Measurements from ENCODE around the gene KIF25.
A peak's percentile ranks its signal among the peaks of the same experiment; 100 is the strongest.

Gene KIF25, protein sequence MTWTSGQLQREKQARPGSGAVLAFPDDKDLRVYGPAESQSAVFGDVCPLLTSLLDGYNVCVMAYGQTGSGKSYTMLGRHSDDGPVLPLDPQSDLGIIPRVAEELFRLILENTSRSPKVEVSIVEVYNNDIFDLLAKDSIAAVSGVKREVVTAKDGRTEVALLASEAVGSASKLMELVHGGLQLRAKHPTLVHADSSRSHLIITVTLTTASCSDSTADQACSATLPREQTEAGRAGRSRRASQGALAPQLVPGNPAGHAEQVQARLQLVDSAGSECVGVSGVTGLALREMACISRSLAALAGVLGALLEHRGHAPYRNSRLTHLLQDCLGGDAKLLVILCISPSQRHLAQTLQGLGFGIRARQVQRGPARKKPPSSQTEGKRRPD

DNA sequence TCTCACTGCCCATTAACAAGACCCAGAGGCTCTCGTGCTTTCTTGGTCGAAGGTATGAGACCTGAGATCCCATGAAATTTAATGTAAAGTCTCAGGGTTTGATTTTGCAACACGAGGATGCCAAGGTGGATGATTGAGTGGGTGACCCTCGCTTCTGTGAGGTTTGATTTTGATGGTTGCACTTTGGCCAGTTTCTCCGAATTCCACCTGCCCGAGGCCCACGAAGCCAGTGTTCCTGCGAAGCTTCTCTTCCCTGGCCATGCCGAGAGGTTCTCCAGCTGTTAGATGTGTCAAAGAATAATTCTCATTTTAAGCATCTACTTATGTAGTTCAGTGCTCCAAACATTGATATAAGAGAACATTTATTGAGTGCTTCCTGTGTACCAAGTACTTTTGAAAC, at the start of gene KIF25:
Gene KIF25 (plus strand): TSS at position 30 of the 400 bp plus-strand sequence. CDS start 31,915 bp downstream, outside the sequence.
- DNase-seq, result no peak

DNA sequence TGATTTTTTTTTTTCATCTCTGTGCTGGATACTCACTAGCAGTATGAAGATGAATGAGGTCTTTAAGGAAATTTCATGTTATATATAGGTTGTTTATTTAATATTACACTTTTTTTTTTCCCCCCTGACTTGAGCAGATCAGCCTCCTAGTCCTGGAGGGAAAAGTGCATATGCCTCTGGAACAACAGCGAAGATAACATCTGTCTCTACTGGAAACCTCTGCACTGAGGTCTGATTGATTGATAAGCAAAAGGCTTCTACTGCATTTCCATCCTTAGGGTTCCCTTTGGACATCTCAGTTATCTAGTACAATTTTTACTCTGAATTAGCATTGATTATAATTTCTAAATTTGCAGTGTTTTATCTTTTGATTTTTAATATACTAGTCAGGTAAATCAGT, 49.8 kb upstream of the KIF25 start:
- DNase-seq, result no peak

DNA sequence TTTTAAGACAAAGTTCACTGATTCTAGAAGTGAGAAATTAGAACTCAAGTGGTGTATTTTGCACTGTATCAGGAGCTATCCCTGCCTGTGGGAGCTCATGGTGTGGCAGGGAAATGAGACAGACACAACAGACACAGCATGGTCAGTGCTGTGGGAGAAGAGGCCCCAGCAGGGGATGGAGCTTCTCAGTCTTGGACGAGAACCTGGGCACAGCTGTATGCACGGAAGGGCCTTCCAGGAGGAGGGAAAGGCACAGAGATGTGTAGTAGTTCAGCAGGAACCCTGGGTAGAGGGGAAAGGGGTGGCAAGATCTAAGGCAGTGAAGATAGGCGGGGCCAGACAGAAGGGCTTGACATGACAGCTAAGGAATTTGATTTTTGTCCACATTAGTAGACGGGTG, 48.8 kb upstream of the KIF25 start:
- DNase-seq, result no peak

DNA sequence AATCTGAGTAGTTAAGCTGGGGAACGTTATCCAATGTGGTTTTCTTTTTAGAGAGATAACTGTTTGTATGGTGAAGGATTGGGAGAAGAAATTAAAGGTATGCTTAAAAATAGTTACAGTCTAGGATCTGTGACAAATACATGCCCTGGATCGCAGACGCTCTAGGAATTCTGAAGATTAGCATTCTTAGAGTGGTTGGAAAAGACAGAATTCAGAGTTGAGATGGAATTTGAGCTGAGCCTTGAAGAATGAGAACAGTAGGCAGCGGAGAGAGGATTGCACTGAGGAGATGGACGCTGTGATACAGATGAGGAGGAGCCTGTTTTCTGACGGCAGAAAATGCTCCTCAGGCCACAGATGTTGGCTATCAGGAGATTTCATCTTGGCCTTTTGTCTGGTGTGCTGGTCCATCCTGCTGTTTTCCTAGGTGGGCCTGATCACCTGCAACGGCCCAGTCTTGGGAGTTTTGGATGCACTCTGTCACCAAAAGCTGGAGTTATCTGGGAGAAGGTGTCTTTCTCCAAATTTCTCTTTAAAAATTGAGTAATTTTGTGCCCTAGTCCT, 48.3 kb upstream of the KIF25 start:
- DNase-seq, result no peak

DNA sequence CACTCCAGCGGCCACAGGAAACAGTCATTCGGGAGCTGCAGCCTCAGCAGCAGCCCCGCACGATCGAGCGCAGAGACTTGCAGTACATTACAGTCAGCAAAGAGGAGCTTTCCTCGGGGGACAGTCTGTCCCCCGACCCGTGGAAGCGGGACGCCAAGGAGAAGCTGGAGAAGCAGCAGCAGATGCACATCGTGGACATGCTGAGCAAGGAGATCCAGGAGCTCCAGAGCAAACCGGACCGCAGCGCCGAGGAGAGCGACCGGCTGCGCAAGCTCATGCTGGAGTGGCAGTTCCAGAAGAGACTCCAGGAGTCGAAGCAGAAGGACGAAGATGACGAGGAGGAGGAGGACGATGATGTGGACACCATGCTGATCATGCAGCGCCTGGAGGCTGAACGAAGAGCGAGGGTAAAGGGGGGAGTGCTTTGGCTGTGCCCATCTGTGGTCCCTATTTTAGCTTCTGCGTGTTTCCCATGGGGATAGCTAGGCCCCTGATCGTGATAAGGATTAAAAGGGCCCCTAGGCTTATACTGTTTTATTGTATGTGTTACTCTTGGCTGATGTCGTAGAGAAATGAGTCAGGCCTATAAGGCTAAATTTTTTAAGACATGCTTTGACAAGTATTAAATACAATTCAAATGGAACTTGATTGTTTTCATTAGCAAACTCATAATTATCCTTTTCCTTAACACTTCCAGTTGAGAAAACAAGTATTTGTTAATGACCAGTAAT, 45.5 kb upstream of the KIF25 start:
- DNase-seq, result no peak

DNA sequence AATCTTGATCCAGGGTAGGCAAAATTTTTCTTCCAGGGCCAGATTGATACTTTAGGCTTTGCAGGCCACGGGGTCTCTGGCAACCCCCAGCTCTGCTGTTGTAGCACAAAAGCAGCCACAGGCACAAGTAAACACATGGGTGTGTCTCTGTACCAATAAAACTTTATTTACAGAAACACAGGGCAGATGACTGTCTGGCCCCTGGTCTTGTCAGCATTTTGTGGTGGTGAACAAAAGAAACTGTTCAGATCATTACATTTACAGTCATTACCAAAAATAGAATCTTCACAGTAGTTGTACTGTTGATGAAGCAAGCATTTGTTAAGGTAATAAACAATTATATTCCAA, 45.0 kb upstream of the KIF25 start:
- DNase-seq, result no peak

DNA sequence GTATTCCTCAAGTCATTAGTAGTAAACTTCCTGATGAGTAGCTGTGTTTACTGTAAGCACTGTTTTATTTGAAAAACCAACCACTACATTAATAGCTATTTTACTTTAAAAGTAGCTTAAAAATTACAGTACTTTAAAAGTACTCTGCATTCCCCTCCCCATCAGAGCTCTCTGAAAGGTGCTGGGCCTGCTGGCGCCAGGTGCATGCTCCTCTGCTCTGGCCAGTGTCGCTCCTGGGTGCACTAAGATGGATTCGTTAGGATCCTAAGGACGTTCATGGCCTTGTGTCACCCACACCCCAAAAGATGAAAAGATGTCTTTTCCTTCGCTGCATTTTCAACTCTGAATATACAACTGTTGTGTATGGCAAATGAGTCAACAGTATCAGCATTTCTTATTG, 43.9 kb upstream of the KIF25 start:
- no peak for DNase-seq

DNA sequence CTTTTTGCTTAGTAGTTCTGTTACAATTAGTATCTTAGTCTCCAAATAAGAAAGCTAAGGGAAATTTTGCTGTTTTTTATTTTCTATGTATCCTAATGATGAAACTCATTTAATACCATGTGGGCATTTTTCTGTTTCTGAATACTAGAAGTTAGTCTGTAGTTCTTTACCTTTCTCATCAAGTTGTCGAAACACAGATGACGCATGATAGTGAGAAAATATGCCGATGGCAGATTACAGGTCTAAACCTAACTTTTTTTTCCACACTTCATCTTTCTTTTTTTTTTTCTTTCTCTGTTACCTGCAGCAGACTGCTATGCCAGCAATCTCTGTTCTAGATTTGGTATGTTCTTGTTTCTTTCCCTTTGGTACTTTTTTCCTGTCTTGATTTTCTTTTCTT, 43.3 kb upstream of the KIF25 start:
- DNase-seq, result no peak

DNA sequence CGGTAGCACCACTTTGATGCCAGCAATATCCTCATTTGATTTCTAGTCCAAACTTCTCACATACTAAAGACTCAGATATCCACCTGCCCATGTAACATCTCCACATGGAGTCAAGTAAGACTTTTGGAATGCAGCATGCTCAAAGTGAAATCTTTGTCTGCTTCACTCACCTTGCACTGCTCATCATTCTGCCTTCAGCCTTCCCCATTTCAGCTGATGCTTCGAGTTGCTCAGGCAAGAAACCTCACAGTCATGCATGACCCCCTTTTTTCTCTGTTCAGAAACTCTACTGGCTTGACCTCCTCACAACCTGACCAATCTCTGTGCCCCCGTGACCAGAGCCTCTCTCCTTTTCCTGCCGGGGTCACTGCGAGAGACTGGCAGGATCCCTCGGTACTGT, 41.0 kb upstream of the KIF25 start:
- no peak for DNase-seq

DNA sequence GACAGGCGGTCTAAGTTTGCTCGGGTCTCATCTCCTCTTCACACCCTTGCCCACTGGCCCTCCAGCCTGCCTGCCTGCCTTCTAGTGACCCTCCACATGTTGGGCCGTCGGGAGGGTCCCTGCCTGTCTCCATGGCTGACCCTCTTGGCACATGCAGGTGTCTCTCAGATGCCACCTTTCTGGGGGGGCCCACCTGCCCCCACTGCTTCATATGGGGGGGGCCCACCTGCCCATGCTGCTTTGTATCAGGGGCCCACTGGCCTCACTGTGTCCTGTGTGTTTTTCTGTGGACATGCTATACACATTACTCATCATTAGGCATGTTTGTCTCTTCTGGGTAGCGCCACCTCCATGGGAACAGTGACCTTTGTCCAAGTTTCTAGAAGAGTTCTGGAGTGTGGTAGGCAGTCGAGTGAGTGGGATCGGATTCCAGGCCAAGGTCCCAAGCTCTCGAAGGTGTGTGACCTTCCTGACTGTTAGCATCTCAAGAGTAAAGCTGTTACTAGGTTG, 40.4 kb upstream of the KIF25 start:
- DNase-seq, result no peak

DNA sequence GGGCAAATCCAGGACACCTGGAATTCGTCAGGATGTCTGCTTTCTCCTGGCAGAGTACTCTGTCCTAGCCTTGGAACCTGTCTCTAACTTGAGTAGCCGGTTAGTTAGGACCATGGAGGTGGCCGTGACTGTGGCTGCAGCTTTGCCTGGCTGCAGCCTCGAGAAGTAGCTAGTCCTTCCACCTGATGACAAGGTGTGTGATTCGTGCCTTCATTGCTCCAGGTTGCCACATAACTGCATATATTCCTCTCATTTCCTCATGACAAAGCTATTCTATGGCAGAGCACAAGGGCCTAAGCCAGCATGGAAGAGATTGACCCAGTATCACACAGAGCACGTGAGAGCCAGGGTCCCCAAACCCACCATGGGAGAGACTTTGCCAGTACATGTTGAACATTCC, 39.8 kb upstream of the KIF25 start:
- DNase-seq, result no peak

DNA sequence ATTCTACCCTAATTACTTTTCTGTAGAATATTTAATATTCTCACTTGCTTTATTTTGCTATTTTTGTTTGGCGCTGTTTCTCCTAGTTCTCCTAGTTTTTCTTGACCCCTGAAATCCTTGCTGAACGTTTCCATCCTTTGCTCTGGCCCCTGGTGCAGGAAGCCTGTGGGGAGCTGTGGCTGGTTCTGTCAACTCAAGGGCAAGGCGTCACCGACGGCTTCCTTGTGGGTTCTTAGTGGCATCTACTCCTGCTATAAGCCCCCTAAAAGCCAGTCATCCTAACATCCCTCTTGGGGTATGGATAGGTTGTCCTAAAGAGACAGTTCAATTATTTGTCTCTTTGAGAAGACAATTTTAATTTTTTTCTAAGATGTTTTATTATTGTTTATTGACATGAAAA, 36.9 kb upstream of the KIF25 start:
- no peak for DNase-seq

DNA sequence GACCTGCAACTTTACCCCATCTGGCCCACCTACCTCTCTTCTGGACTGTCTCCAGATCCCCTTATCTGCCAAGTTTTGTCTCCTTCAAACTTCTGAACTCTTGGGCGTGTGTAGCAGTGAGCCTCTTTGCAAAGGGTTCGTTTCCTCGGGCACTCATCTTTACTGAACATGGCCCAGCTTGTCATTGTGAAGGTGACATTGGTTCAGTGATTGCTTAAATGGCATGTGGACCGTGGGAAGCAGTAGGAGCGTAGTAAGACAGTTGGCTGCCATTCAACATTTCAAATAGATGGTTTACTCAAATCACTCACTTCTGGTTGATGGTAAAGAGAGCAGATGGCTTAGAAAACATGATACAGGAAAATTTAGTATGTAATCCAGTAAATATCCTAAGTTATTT, 34.8 kb upstream of the KIF25 start:
- DNase-seq, result peak; percentile 11

DNA sequence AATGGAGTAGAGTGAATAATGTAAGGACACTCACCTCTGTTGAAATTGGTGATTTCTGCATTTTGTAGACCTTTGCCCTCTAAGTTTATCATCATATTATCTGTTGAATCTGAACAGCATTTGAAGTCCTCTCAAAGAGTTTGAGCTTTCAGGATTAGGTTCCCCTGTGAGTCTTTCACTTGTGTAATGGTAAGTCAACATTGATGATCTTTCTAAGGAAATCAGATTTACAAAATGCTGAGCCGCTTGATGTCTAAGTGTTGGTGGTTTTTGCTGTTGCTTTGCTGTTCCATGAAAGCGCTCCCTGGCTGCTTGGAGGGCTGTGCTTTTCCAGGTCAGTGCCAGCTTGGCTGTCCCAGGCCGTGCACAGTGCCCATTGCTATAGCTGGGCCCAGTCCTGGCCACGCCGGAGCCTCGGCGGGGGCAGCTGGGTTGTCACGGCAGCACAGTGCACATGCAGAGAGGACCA, 33.8 kb upstream of the KIF25 start:
- DNase-seq, result no peak

DNA sequence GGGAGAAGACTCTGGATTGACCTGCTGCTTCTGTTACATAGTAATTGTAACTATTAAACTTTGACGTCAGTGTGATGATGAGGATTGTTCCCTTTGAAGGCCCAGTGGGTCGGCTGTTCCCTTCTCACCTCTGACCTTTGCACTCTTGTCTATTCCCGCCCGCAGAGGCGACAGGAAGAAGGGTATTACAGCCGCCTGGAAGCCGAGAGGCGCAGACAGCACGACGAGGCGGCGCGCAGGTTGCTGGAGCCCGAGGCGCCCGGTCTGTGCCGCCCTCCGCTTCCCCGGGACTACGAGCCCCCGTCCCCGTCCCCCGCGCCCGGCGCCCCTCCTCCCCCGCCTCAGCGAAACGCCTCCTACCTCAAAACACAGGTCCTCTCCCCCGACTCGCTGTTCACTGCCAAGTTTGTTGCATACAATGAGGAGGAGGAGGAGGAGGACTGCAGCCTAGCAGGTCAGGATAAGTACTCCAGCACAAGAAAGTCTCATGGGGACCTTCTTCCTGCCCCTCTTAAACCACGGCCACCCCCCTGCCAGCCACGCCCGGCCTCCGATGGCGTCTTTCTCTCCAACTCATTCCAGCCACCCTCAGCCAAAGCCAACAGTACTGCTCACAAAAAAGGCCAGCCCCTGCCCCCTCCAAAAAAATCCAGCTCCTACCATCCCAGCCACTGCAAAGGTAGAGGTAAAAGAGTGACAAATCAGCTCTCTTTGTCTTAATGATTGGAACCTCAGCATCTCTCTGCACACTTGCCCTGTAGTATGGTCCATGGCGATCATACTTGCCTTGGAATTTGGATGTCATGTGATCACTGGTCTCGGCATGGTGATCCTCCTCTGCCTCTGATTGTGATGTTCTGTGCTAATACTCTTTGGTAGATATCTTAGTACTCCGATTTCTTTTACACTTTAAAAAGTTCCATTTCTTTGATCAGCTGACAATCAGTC, 31.6 kb upstream of the KIF25 start:
- DNase-seq, result no peak

DNA sequence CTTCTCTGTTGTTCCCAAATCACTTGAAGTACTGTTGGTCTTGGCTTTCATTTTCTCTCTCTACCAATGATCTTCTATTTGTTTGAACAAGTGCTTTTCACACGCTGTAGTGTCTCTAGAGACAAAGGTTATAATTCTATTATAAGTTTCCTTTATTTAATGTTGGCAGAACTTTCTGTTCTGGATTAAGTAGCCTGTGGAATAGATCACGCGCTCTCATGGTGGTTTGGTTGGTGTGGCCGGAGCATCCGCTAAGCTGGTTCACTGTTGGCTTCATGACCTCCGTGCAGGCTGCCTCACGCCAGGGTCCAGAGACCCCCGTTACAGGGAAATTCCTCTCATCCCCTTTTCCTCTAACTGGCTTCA, 30.9 kb upstream of the KIF25 start:
- no peak for DNase-seq

DNA sequence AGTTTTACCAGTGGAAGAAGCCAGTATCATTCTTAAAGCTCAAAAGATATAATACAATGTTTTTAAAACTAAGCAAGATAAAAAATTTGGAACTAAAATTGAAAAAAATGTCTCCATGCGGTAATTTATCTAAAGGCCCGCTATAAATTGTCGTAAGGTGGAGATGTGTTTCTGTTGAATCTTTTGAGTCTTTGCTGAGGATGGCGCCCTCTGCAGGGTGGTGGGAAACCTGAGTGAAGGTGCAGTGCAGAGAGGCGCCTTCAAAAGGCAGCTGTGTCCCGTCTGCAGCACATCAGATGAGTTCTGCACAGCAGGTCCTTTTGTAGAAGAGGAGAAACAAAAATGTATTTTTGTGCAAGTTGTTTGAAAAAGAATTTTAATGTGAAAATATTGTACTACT, 29.4 kb upstream of the KIF25 start:
- no peak for DNase-seq

DNA sequence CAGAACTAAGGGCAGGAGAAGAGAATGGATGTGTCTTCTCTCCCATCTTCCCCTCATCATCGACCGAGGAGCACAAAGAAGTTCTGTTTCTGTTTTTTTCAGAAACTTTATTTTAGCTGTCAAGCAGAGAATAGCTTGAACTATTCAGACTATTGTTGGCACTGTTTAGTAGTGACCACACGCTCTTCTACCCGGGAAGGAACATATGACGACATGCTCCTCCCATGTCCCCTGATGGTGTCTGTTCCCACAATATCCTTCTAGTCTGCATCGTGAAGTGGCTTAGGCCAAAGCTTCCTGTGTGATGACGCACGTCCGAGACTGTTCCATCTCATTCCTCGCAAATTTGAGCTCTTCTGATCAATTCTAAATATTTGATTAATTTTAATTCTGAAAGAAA, 27.2 kb upstream of the KIF25 start:
- no peak for DNase-seq

DNA sequence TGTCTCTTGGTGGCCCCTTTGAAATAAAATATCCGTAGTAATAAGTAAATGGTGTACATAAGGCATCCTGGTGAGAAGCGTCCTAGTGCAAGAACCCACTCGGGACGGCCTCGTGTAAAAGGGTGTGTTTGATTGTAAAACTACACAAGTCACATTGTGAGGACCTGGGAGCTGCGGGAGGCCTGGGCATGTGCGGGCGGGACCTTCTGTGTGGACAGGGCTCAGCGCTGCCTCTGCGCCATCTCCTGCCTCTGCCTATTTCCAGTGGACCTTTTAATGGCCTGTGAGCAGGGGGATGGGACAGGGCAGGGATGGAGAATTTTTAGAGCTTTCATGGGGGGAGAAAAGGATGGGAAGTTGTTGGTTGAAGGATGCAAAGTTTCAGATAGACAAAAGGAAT, 25.3 kb upstream of the KIF25 start:
- no peak for DNase-seq

DNA sequence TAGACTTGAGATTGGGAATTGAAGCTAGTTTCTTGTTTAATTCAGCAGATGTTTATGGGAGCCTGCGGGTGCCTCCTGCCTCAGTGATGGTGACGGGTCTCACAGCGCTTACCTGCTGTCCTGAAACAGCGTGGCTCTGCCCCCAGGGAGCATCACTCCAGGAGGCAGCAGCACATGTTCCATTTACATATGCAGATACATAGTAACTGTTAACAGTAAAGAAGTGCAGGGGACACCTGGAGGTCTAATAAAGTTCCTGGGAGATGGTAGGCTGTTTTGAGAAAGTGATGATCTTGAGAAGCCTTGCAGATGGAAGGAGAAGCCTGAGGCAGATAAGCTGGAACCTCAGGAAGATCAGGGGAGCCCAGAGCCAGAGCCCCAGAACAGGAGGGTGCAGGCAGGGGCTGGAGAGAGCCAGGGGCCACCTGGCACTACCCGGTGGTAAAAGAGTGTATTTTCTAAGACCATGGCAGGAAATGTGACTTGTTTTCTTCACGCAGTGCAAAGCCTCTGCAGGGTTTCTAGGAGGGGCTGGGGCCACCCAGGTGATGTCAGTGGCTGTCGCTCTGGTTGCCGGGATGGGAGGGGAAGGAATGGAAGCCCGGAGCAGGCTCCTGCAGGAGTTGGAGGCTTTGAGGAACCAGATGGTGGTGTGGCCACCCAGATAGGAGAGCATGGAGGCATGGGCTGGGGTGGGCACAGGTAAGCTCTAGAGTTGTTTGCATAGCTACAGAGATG, 24.2 kb upstream of the KIF25 start:
- no peak for DNase-seq

DNA sequence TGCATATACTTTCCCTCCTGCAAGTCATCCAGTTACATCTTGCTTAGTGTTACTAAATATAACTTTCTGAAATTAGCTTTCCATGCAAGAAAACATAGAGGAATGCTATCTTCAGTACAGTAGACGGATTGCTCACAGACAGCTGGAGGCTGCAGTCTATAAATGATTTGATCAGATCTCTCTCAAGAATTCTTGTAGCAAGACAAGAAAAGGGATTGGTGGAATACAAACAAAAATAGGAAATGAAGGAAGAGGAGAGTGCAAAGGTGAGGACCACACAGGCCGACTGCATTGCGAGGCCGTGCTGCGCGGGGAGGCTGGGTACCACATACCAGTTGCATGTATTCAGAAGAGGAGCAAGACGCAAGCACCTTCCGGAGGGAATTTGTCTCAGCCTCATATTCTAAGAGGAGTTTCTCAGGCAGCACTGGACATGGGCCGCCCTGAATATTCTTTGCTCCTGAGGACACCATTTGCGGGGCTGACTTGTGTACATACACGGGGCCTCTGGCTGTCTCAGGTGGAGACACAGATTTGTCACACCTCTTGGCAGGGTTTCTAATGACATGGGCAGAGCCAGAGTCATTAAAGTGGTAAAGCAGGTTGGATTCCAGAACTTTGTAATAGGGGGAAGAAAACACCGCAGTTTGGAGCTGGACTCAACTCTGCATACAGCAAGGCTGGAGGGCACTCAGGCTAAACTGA, 22.7 kb upstream of the KIF25 start:
- DNase-seq, result no peak

DNA sequence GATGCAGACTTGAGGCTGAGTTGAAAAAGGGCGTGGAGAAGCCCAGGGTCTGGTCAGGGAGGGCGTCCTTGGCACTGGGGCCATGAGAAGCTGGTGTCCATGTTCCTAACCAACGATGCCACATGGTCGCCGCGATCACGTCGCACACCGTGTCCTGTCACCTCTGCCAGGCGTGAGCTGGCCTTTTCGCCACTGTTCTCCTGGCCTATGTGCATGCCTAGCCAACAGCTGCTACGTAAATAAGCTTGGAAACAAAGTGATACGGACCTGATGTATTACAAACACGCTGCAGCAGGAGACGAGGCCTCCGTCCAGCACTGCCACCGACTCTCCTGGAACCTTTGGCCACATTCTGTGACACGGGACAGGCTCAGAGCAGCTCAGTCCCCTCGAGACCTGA, 22.0 kb upstream of the KIF25 start:
- DNase-seq, result no peak
